ENCODE results near the gene PREB. TPM values are rescaled to one million over a fixed set of nuclear protein-coding genes. Genes with fewer than 3 reads are reported as not detected.

PREB gene
- total RNA-seq, 2 donors from 2014 or later, result 50.1 to 51.5 TPM

GRCh38 chr2:27105981-27106380 lies 28.5 kb downstream of the PREB start:
- no peak for DNase-seq
- intact Hi-C loops (cut with DNase I), result no loop called here
- ATAC-seq, result no peak

- ATAC-seq, result no peak
- intact Hi-C loops (cut with DNase I), result no loop called here
- DNase-seq, result no peak
These were observed 32.1 kb downstream of the PREB start for GRCh38 chr2:27102329-27102728.

GRCh38 chr2:27100036-27100435 lies 34.4 kb downstream of the PREB start:
- DNase-seq, result no peak
- ATAC-seq, result no peak
- intact Hi-C loops (cut with DNase I), result no loop called here

GRCh38 chr2:27099334-27099955 lies 35.0 kb downstream of the PREB start:
- DNase-seq (no peak), ATAC-seq (no peak)
- intact Hi-C loops (cut with DNase I), result loop anchor here in 1 of 2 donors (5.0 to 10.0 kb wide), 2 partner anchors 93 to 185 kb away; partner anchors contain the start of gene TRIM54

GRCh38 chr2:27097341-27097740 lies 37.1 kb downstream of the PREB start:
- intact Hi-C loops (cut with DNase I), result loop anchor here in 1 of 2 donors (5.0 to 10.0 kb wide), 2 partner anchors 95 to 187 kb away; partner anchors contain the start of gene TRIM54
- DNase-seq, result no peak
- ATAC-seq, result no peak

- DNase-seq (no peak), ATAC-seq (peak in 1 of 2 donors; percentile 18)
- intact Hi-C loops (cut with DNase I), result loop anchor here in 1 of 2 donors (5.0 to 10.0 kb wide), 2 partner anchors 95 to 188 kb away; partner anchors contain the start of gene TRIM54
These were observed 37.6 kb downstream of the PREB start for GRCh38 chr2:27096748-27097297.

GRCh38 chr2:27095745-27096651 lies 38.4 kb downstream of the PREB start:
- ATAC-seq, result peak; percentile 84 to 88

GRCh38 chr2:27095427-27095744 lies 39.0 kb downstream of the PREB start:
- no peak for DNase-seq
- intact Hi-C loops (cut with DNase I), result loop anchor here in 1 of 2 donors (5.0 to 10.0 kb wide), 2 partner anchors 97 to 189 kb away; partner anchors contain the start of gene TRIM54
- no peak for ATAC-seq

More at GRCh38 chr2:27095745-27096651, 38.4 kb downstream of the PREB start:
- DNase-seq, result peak; percentile 72
- intact Hi-C loops (cut with DNase I), result loop anchor here in 1 of 2 donors (5.0 to 10.0 kb wide), 2 partner anchors 96 to 189 kb away; partner anchors contain the start of gene TRIM54

- no peak for DNase-seq
- ATAC-seq, result no peak
- intact Hi-C loops (cut with DNase I), result loop anchor here in 1 of 2 donors (10.0 kb wide), 1 partner anchor 190 kb away; the partner anchor contains the start of gene TRIM54
These were observed 40.0 kb downstream of the PREB start for GRCh38 chr2:27094353-27094984.

GRCh38 chr2:27093430-27094352 lies 40.7 kb downstream of the PREB start:
- ATAC-seq, result no peak
- intact Hi-C loops (cut with DNase I), result loop anchor here in 1 of 2 donors (10.0 kb wide), 1 partner anchor 191 kb away; the partner anchor contains the start of gene TRIM54
- DNase-seq, result no peak

- intact Hi-C loops (cut with DNase I), result loop anchor here in 1 of 2 donors (10.0 kb wide), 1 partner anchor 192 kb away; the partner anchor contains the start of gene TRIM54
- no peak for DNase-seq
- ATAC-seq, result no peak
These were observed 41.6 kb downstream of the PREB start for GRCh38 chr2:27092696-27093429.

- ATAC-seq (no peak), DNase-seq (no peak)
- intact Hi-C loops (cut with DNase I), result loop anchor here in 1 of 2 donors (10.0 kb wide), 1 partner anchor 193 kb away; the partner anchor contains the start of gene TRIM54
These were observed 42.4 kb downstream of the PREB start for GRCh38 chr2:27091746-27092695.

- peak; percentile 19 for DNase-seq
- ATAC-seq, result no peak
- intact Hi-C loops (cut with DNase I), result loop anchor here (10.0 kb wide), 2 partner anchors 55 to 125 kb away; partner anchors contain the start of gene TMEM214 (in 2 of the 2)
These were observed 45.1 kb downstream of the PREB start for GRCh38 chr2:27089111-27089954.

- DNase-seq, result peak; percentile 1
- intact Hi-C loops (cut with DNase I), result loop anchor here (10.0 kb wide), 2 partner anchors 54 to 124 kb away; partner anchors contain the start of gene TMEM214 (in 2 of the 2)
- no peak for ATAC-seq
These were observed 45.8 kb downstream of the PREB start for GRCh38 chr2:27088634-27089033.

All from left cardiac atrium (tissue), 4 donors.